Sciatic nerve (tissue), 2 donors: ENCODE data around the gene TECR. TPM values are rescaled to one million over a fixed set of nuclear protein-coding genes. Genes with fewer than 3 reads are reported as not detected.

Experiments
- ATAC-seq: fragments of 200-7000 bp; cut with Tn5 transposase; one replicate; pipeline ENCODE4 v1.9.1; 2020; ENCODE audit warnings: mild to moderate bottlenecking, moderate library complexity
- DNase-seq: peaks from one replicate; pipeline ENCODE4 v3.0.0-alpha.2; 2020; ENCODE audit warnings: low spot score
- intact Hi-C: fragments of 100-400 bp; cut with DNase I; formaldehyde crosslinking; loops from one replicate; pipeline ENCODE4 v1.14.2; 2022
- total RNA-seq: library from RNA; stranded (reverse); fragmentation: NEBNext Ultra II Directional; extraction: Animal tissue kit (Norgen Biotek cat#: 25700); gene quantifications from one replicate; pipeline ENCODE4 v1.2.1, GENCODE V29; 2021
- donor health status: DM: no; HTN: no; CAD: no.
- donor health status: DM: no; HTN: no; CAD: no.

Gene TECR
- total RNA-seq, 1 donor from 2014 or later: 101 TPM

GRCh38 chr19:14505488-14506239 lies 23.7 kb upstream of the TECR start:
- no peak for DNase-seq
- intact Hi-C loops: no loop called here
- peak; percentile 44 for ATAC-seq

GRCh38 chr19:14507704-14508542 lies 21.5 kb upstream of the TECR start:
- DNase-seq (no peak), ATAC-seq (no peak)
- intact Hi-C loops: no loop called here

GRCh38 chr19:14510311-14511228 lies 18.8 kb upstream of the TECR start:
- no peak for DNase-seq
- peak; percentile 84 for ATAC-seq
- intact Hi-C loops: no loop called here

GRCh38 chr19:14511229-14511593 lies 18.2 kb upstream of the TECR start:
- intact Hi-C loops: no loop called here
- DNase-seq: no peak
- no peak for ATAC-seq

GRCh38 chr19:14512406-14512961 lies 16.9 kb upstream of the TECR start:
- ATAC-seq: no peak
- intact Hi-C loops: no loop called here
- DNase-seq: no peak

- ATAC-seq (no peak), DNase-seq (no peak)
- intact Hi-C loops: no loop called here
Observed at GRCh38 chr19:14514215-14514863, 15.1 kb upstream of the TECR start.

- DNase-seq: no peak
- intact Hi-C loops: no loop called here
- ATAC-seq: no peak
Observed at GRCh38 chr19:14515501-14516047, 13.8 kb upstream of the TECR start.

- ATAC-seq (no peak), DNase-seq (no peak)
- intact Hi-C loops: no loop called here
Observed at GRCh38 chr19:14516048-14516534, 13.3 kb upstream of the TECR start.

GRCh38 chr19:14516746-14517438 lies 12.5 kb upstream of the TECR start:
- intact Hi-C loops: no loop called here
- ATAC-seq: no peak
- no peak for DNase-seq

GRCh38 chr19:14517446-14517839 lies 12.0 kb upstream of the TECR start:
- intact Hi-C loops: no loop called here
- no peak for ATAC-seq
- DNase-seq: peak; percentile 65

GRCh38 chr19:14517840-14518505 lies 11.4 kb upstream of the TECR start, which contains the start of gene DNAJB1:
TSS of gene DNAJB1 (minus strand) at chr19:14518397. CDS start at chr19:14518349, 48 bp downstream.
- ATAC-seq (peak; percentile 84), DNase-seq (peak; percentile 91)
- intact Hi-C loops: no loop called here

GRCh38 chr19:14519245-14519859 lies 10.0 kb upstream of the TECR start:
- DNase-seq: no peak
- intact Hi-C loops: no loop called here
- no peak for ATAC-seq

GRCh38 chr19:14519860-14520407 lies 9.5 kb upstream of the TECR start:
- ATAC-seq (no peak), DNase-seq (no peak)
- intact Hi-C loops: no loop called here

GRCh38 chr19:14520543-14520942 lies 8.9 kb upstream of the TECR start:
- ATAC-seq: no peak
- intact Hi-C loops: no loop called here
- DNase-seq: no peak

- intact Hi-C loops: no loop called here
- DNase-seq: no peak
- no peak for ATAC-seq
Observed at GRCh38 chr19:14525729-14526128, 3.7 kb upstream of the TECR start.

- ATAC-seq: no peak
- DNase-seq: no peak
- intact Hi-C loops: no loop called here
Observed at GRCh38 chr19:14526423-14526822, 3.0 kb upstream of the TECR start.
